H9 (cell line): ENCODE results near the gene PDZD2. TPM values are rescaled to one million over a fixed set of nuclear protein-coding genes. Genes with fewer than 3 reads are reported as not detected.

Experiments used
- DNase-seq: peaks from one replicate; pipeline ENCODE4 v3.0.0-alpha.2; 2017
- H2AFZ ChIP-seq: one replicate; pipeline ENCODE4 v1.6.1; 2013; ENCODE audit warnings: mild to moderate bottlenecking, low read length, control low read depth, moderate library complexity
- H2AK5ac ChIP-seq: 2 replicates; pipeline ENCODE4 v1.6.1; 2013; ENCODE audit warnings: low read length, control low read depth, mixed read lengths; ENCODE audit not compliant: insufficient read length
- H2BK120ac ChIP-seq: one replicate; pipeline ENCODE4 v1.6.1; 2013; ENCODE audit warnings: low read depth, mild to moderate bottlenecking, low read length, control low read depth, inconsistent platforms; ENCODE audit not compliant: poor library complexity, severe bottlenecking
- H2BK12ac ChIP-seq: 2 replicates; pipeline ENCODE4 v1.6.1; 2013; ENCODE audit warnings: low read length, control low read depth, mixed read lengths, low read depth; ENCODE audit not compliant: insufficient read length
- H2BK15ac ChIP-seq: 2 replicates; pipeline ENCODE4 v1.6.1; 2013; ENCODE audit warnings: low read depth, low read length, control low read depth
- H2BK20ac ChIP-seq: one replicate; pipeline ENCODE4 v1.6.1; 2013; ENCODE audit warnings: low read depth, mild to moderate bottlenecking, low read length, control low read depth, inconsistent platforms; ENCODE audit not compliant: poor library complexity, severe bottlenecking
- H2BK5ac ChIP-seq: 2 replicates; pipeline ENCODE4 v1.6.1; 2013; ENCODE audit warnings: low read length, control low read depth, mixed read lengths; ENCODE audit not compliant: insufficient read length
- H3K14ac ChIP-seq: 2 replicates; pipeline ENCODE4 v1.6.1; 2013; ENCODE audit warnings: low read length, control low read depth; ENCODE audit not compliant: insufficient read depth
- H3K18ac ChIP-seq: 2 replicates; pipeline ENCODE4 v1.6.1; 2013; ENCODE audit warnings: low read depth, mild to moderate bottlenecking, mixed read lengths, low read length, control low read depth; ENCODE audit not compliant: insufficient read length
- H3K23ac ChIP-seq: 2 replicates; pipeline ENCODE4 v1.6.1; 2013; ENCODE audit warnings: low read length, control low read depth, mixed read lengths, low read depth; ENCODE audit not compliant: insufficient read length
- H3K23me2 ChIP-seq: 2 replicates; pipeline ENCODE4 v1.6.1; 2013; ENCODE audit warnings: low read depth, mild to moderate bottlenecking, mixed read lengths, low read length, control low read depth; ENCODE audit not compliant: insufficient read length, poor library complexity, severe bottlenecking
- H3K27ac ChIP-seq: 2 replicates; pipeline ENCODE4 v1.5.1; 2013; ENCODE audit warnings: low read length, control low read depth, mixed read lengths, low read depth; ENCODE audit not compliant: insufficient read length
- H3K27me3 ChIP-seq: 2 replicates; pipeline ENCODE4 v1.6.1; 2013; ENCODE audit warnings: low read length, control low read depth, inconsistent platforms; ENCODE audit not compliant: insufficient read depth
- H3K4ac ChIP-seq: 2 replicates; pipeline ENCODE4 v1.6.1; 2013; ENCODE audit warnings: low read depth, mild to moderate bottlenecking, control low read depth, inconsistent platforms, low read length, moderate library complexity
- H3K4me1 ChIP-seq: 2 replicates; pipeline ENCODE4 v1.6.1; 2013; ENCODE audit warnings: low read length, control low read depth, inconsistent platforms; ENCODE audit not compliant: insufficient read depth
- H3K4me2 ChIP-seq: 2 replicates; pipeline ENCODE4 v1.6.1; 2013; ENCODE audit warnings: low read length, control low read depth, mixed read lengths; ENCODE audit not compliant: insufficient read length, insufficient read depth
- H3K56ac ChIP-seq: 2 replicates; pipeline ENCODE4 v1.6.1; 2013; ENCODE audit warnings: low read depth, mild to moderate bottlenecking, mixed read lengths, low read length, control low read depth; ENCODE audit not compliant: insufficient read length
- H3K79me1 ChIP-seq: 2 replicates; pipeline ENCODE4 v1.6.1; 2013; ENCODE audit warnings: low read depth, mild to moderate bottlenecking, moderate library complexity, low read length, control low read depth, inconsistent platforms; ENCODE audit not compliant: insufficient read depth, poor library complexity, severe bottlenecking
- H3K79me2 ChIP-seq: 2 replicates; pipeline ENCODE4 v1.6.1; 2013; ENCODE audit warnings: low read length, control low read depth, inconsistent platforms; ENCODE audit not compliant: insufficient read depth
- H3K9ac ChIP-seq: 2 replicates; pipeline ENCODE4 v1.6.1; 2013; ENCODE audit warnings: low read length, control low read depth, mixed read lengths; ENCODE audit not compliant: insufficient read length; ENCODE audit errors: extremely low read depth
- H3K9me3 ChIP-seq: one replicate; pipeline ENCODE4 v1.6.1; 2013; ENCODE audit warnings: low read depth, low read length, inconsistent platforms; ENCODE audit not compliant: control insufficient read depth
- H3T11ph ChIP-seq: one replicate; pipeline ENCODE4 v1.6.1; 2013; ENCODE audit warnings: mild to moderate bottlenecking, low read length, control low read depth, inconsistent platforms
- H4K20me1 ChIP-seq: one replicate; pipeline ENCODE4 v1.6.1; 2013; ENCODE audit not compliant: control insufficient read depth, insufficient read length, insufficient read depth
- H4K5ac ChIP-seq: 2 replicates; pipeline ENCODE4 v1.6.1; 2013; ENCODE audit warnings: low read depth, mild to moderate bottlenecking, mixed read lengths, low read length, control low read depth; ENCODE audit not compliant: insufficient read length
- H4K8ac ChIP-seq: replicated peaks from 2 replicates; pipeline ENCODE4 v1.6.1; 2013; ENCODE audit warnings: low read length, control low read depth, mixed read lengths, low read depth; ENCODE audit not compliant: insufficient read length
- H4K91ac ChIP-seq: 2 replicates; pipeline ENCODE4 v1.6.1; 2013; ENCODE audit warnings: low read depth, mild to moderate bottlenecking, moderate library complexity, mixed read lengths, low read length, control low read depth; ENCODE audit not compliant: insufficient read length
- H3K27ac Mint-ChIP-seq, 3 experiments: 2 replicates in 2 of 3; 3 replicates in 1 of 3; pipeline ENCODE4 v1.8.0; 2020 to 2021; ENCODE audit warnings: mixed read lengths in 3 of 3, mild to moderate bottlenecking in 1 of 3, moderate library complexity in 1 of 3
- H3K27me3 Mint-ChIP-seq: 2 replicates; pipeline ENCODE4 v1.8.0; 2021; ENCODE audit warnings: low read depth, mild to moderate bottlenecking, moderate library complexity, mixed read lengths
- H3K36me3 Mint-ChIP-seq, 3 experiments: 2 replicates in 2 of 3; 3 replicates in 1 of 3; pipeline ENCODE4 v1.8.0; 2020 to 2021; ENCODE audit warnings: low read depth in 3 of 3, mixed read lengths in 3 of 3; ENCODE audit not compliant: insufficient read depth in 1 of 3
- H3K4me1 Mint-ChIP-seq, 2 experiments: 2 replicates each; pipeline ENCODE4 v1.8.0; 2020; ENCODE audit warnings: mixed read lengths in 2 of 2
- H3K4me3 Mint-ChIP-seq, 2 experiments: 2 replicates in 1 of 2; 3 replicates in 1 of 2; pipeline ENCODE4 v1.8.0; 2020 to 2021; ENCODE audit warnings: mild to moderate bottlenecking in 2 of 2, mixed read lengths in 2 of 2, moderate library complexity in 1 of 2
- H3K9me3 Mint-ChIP-seq, 2 experiments: 2 replicates in 1 of 2; 3 replicates in 1 of 2; pipeline ENCODE4 v1.8.0; 2020; ENCODE audit warnings: mild to moderate bottlenecking in 2 of 2, mixed read lengths in 2 of 2, moderate library complexity in 1 of 2
- WGBS: extraction: QIAGEN DNeasy Blood & Tissue Kit; methylation state at CpG from one replicate; pipeline ENCODE4 v1.1.7; 2013; ENCODE audit warnings: missing lambda C conversion rate, low lambda C conversion rate, mixed read lengths; ENCODE audit not compliant: insufficient read length; ENCODE audit errors: extremely low coverage; 5-methylcytosine and 5-hydroxymethylcytosine counted together
- total RNA-seq: library from RNA; stranded (reverse); gene quantifications from 2 replicates; pipeline ENCODE4 v1.2.1, GENCODE V29; 2021
- TF ChIP-seq, protein P1 (sequence below): fragments of 200-600 bp; sonication (generic); conservative IDR thresholded peaks from 3 replicates; pipeline ENCODE4 v1.8.0; 2021; ENCODE audit warnings: antibody characterized with exemption, mild to moderate bottlenecking

PDZD2 gene
- total RNA-seq, 1 experiment from 2014 or later = 9.9 TPM

DNA sequence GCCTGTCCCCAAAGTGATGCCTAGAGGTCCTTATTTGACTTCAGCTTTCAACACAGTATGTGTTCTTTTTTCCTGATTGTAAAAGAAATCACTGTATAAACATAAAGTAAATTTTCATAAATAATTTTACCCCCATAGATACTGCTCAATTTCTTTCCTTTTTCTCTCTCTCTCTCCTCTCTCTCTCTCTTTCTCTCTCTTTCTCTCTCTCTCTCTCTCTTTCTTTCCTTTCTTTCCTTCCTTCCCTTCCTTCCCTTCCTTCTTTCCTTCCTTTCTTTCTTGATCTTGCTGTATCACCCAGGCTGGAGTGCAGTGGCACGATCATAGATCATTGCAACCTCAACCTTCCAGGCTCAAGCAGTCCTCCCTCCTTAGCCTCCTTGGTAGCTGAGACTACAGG lies 64.8 kb downstream of the PDZD2 start:
- no peaks in the 10 kb centered on the region for H4K20me1 ChIP-seq
- H3K9me3 Mint-ChIP-seq = no peaks in the 10 kb centered on the region
- no peak overlapping the region for H3K4ac ChIP-seq

More for the DNA sequence above, 64.8 kb downstream of the PDZD2 start:
- TF ChIP-seq, protein P1, sequence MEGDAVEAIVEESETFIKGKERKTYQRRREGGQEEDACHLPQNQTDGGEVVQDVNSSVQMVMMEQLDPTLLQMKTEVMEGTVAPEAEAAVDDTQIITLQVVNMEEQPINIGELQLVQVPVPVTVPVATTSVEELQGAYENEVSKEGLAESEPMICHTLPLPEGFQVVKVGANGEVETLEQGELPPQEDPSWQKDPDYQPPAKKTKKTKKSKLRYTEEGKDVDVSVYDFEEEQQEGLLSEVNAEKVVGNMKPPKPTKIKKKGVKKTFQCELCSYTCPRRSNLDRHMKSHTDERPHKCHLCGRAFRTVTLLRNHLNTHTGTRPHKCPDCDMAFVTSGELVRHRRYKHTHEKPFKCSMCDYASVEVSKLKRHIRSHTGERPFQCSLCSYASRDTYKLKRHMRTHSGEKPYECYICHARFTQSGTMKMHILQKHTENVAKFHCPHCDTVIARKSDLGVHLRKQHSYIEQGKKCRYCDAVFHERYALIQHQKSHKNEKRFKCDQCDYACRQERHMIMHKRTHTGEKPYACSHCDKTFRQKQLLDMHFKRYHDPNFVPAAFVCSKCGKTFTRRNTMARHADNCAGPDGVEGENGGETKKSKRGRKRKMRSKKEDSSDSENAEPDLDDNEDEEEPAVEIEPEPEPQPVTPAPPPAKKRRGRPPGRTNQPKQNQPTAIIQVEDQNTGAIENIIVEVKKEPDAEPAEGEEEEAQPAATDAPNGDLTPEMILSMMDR = no peak
- H2BK15ac ChIP-seq = no peak overlapping the region
- H4K8ac ChIP-seq = no peak overlapping the region
- H2AFZ ChIP-seq = no peak overlapping the region
- no peak overlapping the region for H2AK5ac ChIP-seq
- no peaks in the 10 kb centered on the region for H3K9me3 ChIP-seq
- H3T11ph ChIP-seq = no peak overlapping the region
- H2BK5ac ChIP-seq = no peak overlapping the region
- no peaks in the 10 kb centered on the region for H3K79me2 ChIP-seq
- no peaks in the 10 kb centered on the region for H3K27me3 ChIP-seq
- H3K27ac Mint-ChIP-seq = peak overlapping the region in 1 of 3 experiments; percentile 8; a peak in 2 of 7 replicates
- no peaks in the 10 kb centered on the region; the same call in 1 of the 2 replicates for H3K4me1 ChIP-seq
- H3K4me2 ChIP-seq = no peak overlapping the region
- no peak overlapping the region for H2BK12ac ChIP-seq
- no peak overlapping the region for H4K91ac ChIP-seq
- no peak overlapping the region for H2BK120ac ChIP-seq
- H3K56ac ChIP-seq = no peak overlapping the region
- DNase-seq = no peak
- no peaks in the 10 kb centered on the region for H3K36me3 Mint-ChIP-seq
- H3K79me1 ChIP-seq = no peaks in the 10 kb centered on the region
- H3K27me3 Mint-ChIP-seq = no peaks in the 10 kb centered on the region; the same call in 1 of the 2 replicates
- WGBS = no CpG with 5 or more reads among the region's 1 CpG
- no peak overlapping the region for H3K14ac ChIP-seq
- no peak overlapping the region for H3K9ac ChIP-seq
- H3K4me1 Mint-ChIP-seq = peaks cover 12 to 20% of the 10 kb centered on the region in 2 experiments
- no peak overlapping the region for H4K5ac ChIP-seq
- no peak overlapping the region for H3K23ac ChIP-seq
- no peak overlapping the region for H3K27ac ChIP-seq
- H2BK20ac ChIP-seq = no peak overlapping the region
- H3K18ac ChIP-seq = no peak overlapping the region
- H3K23me2 ChIP-seq = no peaks in the 10 kb centered on the region
- H3K4me3 Mint-ChIP-seq = no peak overlapping the region
